Smooth muscle cell of trachea (primary cell): ENCODE results near the gene TBC1D17. TPM values are rescaled to one million over a fixed set of nuclear protein-coding genes. Genes with fewer than 3 reads are reported as not detected.

ENCODE experiments used
- total RNA-seq: library from RNA; depleted of rRNA; stranded (reverse); fragments of >200 nt; gene quantifications from 2 replicates; pipeline ENCODE4 v1.2.1, GENCODE V29; 2014

TBC1D17 gene
- total RNA-seq, result 21.4 and 24.8 TPM in 2 replicates

DNA sequence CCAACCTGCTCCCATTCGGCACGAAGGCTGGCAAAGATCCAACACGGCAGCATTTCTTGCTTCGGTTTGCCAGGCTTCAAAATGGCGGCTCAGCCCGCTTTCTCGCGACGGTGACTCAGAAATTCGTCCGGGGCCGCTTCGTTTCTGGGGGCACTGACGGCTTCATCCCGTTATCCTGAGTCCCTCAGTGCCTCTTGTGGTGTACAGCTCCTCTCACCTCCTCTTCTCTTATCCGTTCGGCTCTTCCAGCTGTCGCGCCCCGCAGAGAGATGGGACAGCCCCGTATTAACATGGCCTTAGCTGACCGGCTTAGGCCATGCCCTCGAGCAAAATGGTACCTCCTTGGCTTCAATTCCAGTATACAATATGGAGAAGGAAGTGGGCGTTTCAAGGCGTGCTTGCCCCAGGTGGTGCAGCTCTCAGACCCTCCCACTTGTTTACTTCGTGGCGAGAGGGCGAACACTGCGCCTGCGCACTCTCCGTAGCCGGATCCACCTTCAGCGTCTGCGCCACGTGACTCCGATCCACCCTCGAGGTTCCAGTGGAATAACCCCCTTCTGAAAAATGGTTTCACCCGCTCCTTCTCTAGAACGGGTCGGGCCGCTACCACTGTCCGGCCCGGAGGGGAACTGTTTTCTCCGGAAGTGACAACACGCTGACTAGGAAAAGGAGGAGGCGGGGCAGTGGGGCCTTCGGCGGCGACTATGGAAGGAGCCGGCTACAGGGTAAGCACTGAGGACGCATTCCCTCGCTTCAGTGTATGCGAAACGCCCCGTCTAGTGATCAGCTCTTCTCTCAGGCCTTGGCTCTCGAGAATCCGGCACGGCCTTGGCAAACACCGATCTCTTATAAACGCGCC lies at the start of gene TBC1D17, which contains the start of gene AKT1S1:
Gene TBC1D17 (plus strand): TSS at position 683 of the 859 bp plus-strand sequence. CDS start 22 bp downstream, at position 705.
Gene AKT1S1 (minus strand): TSS at position 336 of the 859 bp plus-strand sequence. CDS start 4,060 bp downstream, outside the sequence.

DNA sequence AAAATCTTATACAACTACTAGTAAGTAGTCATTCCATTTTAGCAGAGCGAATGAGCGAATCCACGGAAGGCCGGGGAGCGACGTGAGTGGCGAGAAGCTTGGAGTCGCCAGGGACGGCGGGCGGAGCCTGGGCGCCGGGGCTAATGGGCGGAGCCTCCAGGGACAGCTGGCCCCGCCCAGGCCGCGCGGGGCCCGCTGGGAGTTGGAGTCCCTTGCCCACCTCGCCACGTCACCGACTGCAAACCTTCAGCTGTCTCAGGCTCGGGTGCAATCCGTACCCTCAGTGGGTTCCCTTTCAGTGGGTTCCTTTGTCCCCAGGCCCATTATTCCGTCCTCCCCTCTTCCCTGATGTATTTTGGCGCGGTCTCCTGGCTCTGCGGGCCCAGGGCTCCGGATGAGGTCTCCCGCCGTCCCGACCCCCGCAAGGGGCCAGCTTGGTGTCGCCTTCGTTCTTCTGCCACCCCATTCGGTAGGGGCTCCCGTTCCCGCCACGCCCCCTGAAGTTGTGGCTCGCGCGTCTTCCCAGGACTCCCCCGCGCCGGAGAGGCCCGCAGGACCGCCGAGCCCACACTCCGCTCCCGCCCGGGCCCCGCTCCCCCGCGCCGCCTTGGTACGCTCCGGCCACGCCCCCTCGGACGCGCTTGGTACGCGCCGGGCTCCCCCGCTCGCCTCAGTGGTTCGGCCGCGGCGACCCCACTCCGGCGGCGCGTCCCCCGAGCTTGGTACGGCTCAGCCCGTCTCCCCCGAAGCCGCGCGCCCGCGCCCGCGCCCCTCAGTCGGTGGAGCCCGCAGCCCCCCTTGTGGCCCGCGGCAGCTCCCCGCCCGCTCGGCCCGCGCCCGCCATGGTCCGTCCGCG lies 26.8 kb upstream of the TBC1D17 start, which contains the start of gene PTOV1:
Gene PTOV1 (plus strand): TSS at position 673 of the 856 bp plus-strand sequence.

DNA sequence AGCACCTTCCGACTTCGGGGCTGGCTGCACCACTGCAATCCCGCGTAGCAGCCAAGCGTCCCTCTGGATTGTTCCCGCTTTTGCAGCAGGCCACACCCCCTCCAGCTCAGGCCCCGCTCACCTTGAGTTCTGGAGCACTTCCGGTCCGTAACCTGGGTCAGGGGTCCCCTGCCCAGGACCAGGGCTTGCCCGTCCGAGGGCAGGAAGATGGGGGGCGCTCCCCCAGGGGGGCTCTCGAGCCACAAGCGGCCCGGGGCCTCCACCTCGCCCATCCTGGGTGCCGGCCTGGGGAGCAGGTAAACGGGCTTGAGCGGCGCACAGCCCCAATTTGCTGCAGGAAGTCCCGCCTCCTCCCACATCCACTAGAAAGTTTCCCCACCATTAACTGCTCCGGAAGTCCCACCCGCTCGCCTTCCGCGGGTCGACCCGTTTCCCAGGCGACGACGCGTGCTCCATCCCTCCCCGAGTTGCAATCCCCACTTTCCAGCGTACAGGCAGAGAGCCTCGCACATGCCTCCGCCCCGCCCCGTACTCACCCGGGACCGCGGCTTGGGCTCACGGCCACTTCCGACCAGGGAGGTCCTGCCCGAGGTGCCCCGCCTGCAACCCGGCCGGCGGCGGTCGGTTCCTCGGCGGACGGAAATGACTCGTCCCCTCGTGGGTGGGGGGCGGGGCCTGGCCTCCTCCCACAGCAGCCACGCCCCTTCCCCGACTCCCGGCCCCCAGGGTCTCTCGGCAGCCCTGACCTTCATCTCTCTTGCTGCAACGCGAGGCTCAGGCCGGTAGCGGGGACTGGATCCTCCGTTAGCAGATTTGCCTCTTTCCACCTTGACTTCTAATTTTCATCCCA lies 10.3 kb upstream of the TBC1D17 start, which contains the start of gene PNKP:
Gene PNKP (minus strand): TSS at position 644 of the 850 bp plus-strand sequence. CDS start 372 bp downstream, at position 272.

DNA sequence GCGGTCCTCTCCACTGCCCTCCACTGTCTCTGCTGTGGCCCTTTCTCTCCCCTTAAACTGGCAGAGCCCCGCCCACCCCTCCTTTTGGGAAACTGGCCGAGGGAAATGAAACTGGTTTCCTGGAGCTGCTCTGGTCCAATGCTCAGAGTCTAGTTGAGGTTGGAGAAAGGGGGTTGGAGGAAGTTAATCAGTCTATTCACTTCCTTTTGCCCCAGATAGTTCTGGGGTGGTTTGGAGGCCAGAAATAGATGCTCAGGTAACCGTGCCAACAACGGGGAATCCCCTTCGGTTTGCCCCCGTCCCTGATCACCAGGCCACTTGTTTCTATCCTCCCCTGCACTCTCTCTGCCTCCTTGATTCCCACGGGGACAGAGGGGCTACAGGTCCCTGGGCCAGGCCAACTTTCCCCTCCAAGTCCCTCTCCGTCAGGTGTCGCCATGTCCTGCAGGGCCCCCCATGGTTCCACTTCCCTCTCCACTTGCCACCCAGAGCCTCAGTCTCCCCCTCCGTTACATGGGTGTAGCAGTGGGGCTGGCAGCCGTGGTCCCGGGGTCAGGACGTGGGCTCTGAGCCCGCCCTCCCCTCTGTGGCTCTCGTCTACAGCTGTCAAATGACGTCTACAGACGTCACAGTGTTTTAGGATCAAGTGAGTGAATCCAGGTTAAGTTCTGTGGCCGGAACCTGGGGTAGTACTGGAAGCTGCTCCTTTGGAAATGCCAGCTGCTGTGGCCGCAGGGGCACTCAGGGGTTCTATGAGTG lies 19.5 kb downstream of the TBC1D17 start, which contains the start of gene IL4I1:
Gene IL4I1 (minus strand): TSS at position 25 of the 759 bp plus-strand sequence. CDS start 727 bp downstream, outside the sequence.

DNA sequence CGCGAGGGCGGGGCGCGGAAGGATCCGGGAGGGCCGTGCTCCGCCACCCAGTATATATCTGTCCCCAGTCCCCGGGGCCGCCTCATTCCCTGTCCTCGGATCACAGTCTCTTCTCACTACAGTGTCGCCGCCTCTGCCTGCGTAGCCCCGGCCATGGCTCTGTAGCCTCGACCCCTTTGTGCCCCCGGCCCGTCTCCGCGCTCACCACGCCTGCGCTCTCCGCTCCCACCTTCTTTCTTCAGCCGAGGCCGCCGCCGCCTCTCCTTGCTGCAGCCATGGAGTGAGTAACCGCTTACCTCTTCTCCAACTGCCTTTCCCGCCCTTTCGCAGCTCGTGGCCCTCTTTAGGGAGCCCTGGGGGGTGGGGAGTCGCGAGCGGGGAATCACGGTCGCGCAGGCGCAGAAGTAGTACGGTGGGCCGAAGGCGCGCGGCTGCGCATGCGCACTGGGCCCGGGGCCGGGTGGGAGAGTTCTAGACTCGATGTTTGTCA lies 51.7 kb downstream of the TBC1D17 start, which contains the start of the genes ATF5 and NUP62:
Gene ATF5 (plus strand): TSS at position 85 of the 490 bp plus-strand sequence. CDS start 1,646 bp downstream, outside the sequence.
Gene NUP62 (minus strand): TSS at position 384 of the 490 bp plus-strand sequence. CDS start 19,697 bp downstream, outside the sequence.

Other genes with a start within 250 kb of the TBC1D17 start
- gene RRAS, start 237.6 kb upstream of the TBC1D17 start, total RNA-seq, result 46.0 and 96.3 TPM in 2 replicates
- gene SCAF1, start 235.5 kb upstream of the TBC1D17 start, total RNA-seq, result 26.6 and 30.6 TPM in 2 replicates
- gene IRF3, start 211.8 kb upstream of the TBC1D17 start, total RNA-seq, result 33.3 and 69.5 TPM in 2 replicates
- 4.8 and 5.5 TPM in 2 replicates for gene BCL2L12, start 211.8 kb upstream of the TBC1D17 start, total RNA-seq
- gene PRMT1, start 200.4 kb upstream of the TBC1D17 start, total RNA-seq, result 224 and 304 TPM in 2 replicates
- gene ADM5, start 188.1 kb upstream of the TBC1D17 start, total RNA-seq, result 0.44 and 0.83 TPM in 2 replicates
- gene CPT1C, start 186.6 kb upstream of the TBC1D17 start, total RNA-seq, result 29.7 and 37.5 TPM in 2 replicates
- 0.17 and 0.44 TPM in 2 replicates for gene TSKS, start 114.4 kb upstream of the TBC1D17 start, total RNA-seq
- 110 and 154 TPM in 2 replicates for gene AP2A1, start 110.7 kb upstream of the TBC1D17 start, total RNA-seq
- gene FUZ, start 64.4 kb upstream of the TBC1D17 start, total RNA-seq, result 30.4 and 46.0 TPM in 2 replicates
- gene MED25, start 59.4 kb upstream of the TBC1D17 start, total RNA-seq, result 17.7 and 26.9 TPM in 2 replicates
- 58.6 and 81.0 TPM in 2 replicates for gene PTOV1, start 26.5 kb upstream of the TBC1D17 start, total RNA-seq
- gene PNKP, start 10.1 kb upstream of the TBC1D17 start, total RNA-seq, result 43.3 and 55.9 TPM in 2 replicates
- 11.8 and 18.9 TPM in 2 replicates for gene AKT1S1, start 347 bp upstream of the TBC1D17 start, total RNA-seq
- gene IL4I1, start 19.2 kb downstream of the TBC1D17 start, total RNA-seq, result 1.0 and 1.3 TPM in 2 replicates
- 19.9 and 30.4 TPM in 2 replicates for gene ATF5, start 51.5 kb downstream of the TBC1D17 start, total RNA-seq
- gene NUP62, start 51.8 kb downstream of the TBC1D17 start, total RNA-seq, result 28.1 TPM in 2 replicates
- not detected in 2 replicates for gene SIGLEC11, start 83.5 kb downstream of the TBC1D17 start, total RNA-seq
- 32.9 and 34.4 TPM in 2 replicates for gene VRK3, start 147.7 kb downstream of the TBC1D17 start, total RNA-seq
- 5.6 and 6.0 TPM in 2 replicates for gene ZNF473, start 148.3 kb downstream of the TBC1D17 start, total RNA-seq